ENCODE results near the gene AHR.

The AHR gene

DNA sequence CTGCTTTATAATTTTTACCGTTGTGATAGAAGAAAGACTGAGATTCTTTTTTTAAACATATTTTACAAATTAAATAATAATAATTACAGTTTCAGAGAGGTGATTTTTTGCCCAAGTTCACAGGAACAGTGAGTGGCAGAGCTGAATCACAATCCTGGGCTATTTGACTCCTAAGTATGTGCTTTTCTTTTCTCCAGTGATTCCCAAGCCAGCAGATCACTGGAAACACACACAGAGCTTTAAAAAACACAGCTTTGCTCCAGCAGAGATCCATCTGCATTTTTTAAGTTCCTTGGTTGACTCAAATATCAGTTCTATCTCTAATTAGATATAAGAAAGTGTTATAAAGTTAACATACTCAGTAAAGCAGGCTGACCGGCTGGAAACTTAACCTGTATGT, 69.0 kb downstream of the AHR start:
- H3K27ac ChIP-seq: no peak overlapping the region
- H3K4me3 ChIP-seq: no peak overlapping the region
- TF ChIP-seq, protein P1, sequence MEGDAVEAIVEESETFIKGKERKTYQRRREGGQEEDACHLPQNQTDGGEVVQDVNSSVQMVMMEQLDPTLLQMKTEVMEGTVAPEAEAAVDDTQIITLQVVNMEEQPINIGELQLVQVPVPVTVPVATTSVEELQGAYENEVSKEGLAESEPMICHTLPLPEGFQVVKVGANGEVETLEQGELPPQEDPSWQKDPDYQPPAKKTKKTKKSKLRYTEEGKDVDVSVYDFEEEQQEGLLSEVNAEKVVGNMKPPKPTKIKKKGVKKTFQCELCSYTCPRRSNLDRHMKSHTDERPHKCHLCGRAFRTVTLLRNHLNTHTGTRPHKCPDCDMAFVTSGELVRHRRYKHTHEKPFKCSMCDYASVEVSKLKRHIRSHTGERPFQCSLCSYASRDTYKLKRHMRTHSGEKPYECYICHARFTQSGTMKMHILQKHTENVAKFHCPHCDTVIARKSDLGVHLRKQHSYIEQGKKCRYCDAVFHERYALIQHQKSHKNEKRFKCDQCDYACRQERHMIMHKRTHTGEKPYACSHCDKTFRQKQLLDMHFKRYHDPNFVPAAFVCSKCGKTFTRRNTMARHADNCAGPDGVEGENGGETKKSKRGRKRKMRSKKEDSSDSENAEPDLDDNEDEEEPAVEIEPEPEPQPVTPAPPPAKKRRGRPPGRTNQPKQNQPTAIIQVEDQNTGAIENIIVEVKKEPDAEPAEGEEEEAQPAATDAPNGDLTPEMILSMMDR (IDR thresholded peaks at IDR 0.05): no peak
- no peak for DNase-seq (ENCODE audit: low spot score)

- Histone ChIP-seq H3K27ac (no peak overlapping the region), H3K4me3 (no peak overlapping the region)
- no peak for DNase-seq (ENCODE audit: low spot score)
- TF ChIP-seq, protein P1 (IDR thresholded peaks at IDR 0.05): no peak
Measured at GRCh38 chr7:17368856-17369524, 70.5 kb downstream of the AHR start.

GRCh38 chr7:17369691-17370426, 71.4 kb downstream of the AHR start:
- no peak overlapping the region for H3K4me3 ChIP-seq
- TF ChIP-seq, protein P1 (IDR thresholded peaks at IDR 0.05): no peak
- peak overlapping the region in 1 of 2 donors; percentile 56 for H3K27ac ChIP-seq
- no peak for DNase-seq (ENCODE audit: low spot score)

GRCh38 chr7:17370901-17371585, 72.6 kb downstream of the AHR start:
- TF ChIP-seq, protein P1 (IDR thresholded peaks at IDR 0.05): no peak
- no peak overlapping the region for H3K4me3 ChIP-seq

GRCh38 chr7:17371671-17372524, 73.4 kb downstream of the AHR start:
- DNase-seq (ENCODE audit: low spot score): no peak
- Histone ChIP-seq H3K27ac (peak overlapping the region; percentile 8 to 43), H3K4me3 (no peak overlapping the region)
- TF ChIP-seq, protein P1 (IDR thresholded peaks at IDR 0.05): no peak

More at GRCh38 chr7:17370901-17371585, 72.6 kb downstream of the AHR start:
- H3K27ac ChIP-seq: peak overlapping the region; percentile 8 to 38
- no peak for DNase-seq (ENCODE audit: low spot score)

DNA sequence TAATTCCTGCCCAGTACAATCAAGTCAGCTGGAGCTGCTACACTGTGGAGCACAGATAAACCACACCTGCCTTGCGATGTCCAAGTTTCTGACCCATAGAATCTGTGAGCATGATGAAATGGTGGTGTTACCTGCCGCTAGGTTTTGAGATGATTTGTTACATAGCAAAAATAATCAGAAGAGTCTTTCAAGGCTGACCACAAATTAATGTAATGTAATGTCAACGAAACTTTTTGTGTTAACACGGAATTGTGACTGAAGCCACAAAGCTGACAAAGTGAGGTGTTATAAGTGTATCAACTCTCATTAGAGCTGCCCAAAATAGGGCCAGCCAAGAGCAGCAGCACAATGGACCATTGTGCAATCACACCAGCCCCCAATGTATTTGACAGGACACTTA, 75.7 kb downstream of the AHR start:
- DNase-seq (ENCODE audit: low spot score): no peak
- Histone ChIP-seq H3K27ac (no peak overlapping the region), H3K4me3 (no peak overlapping the region)
- TF ChIP-seq, protein P1 (IDR thresholded peaks at IDR 0.05): no peak

All from coronary artery (tissue), 2 donors.